HEK293 (cell line): ENCODE results near the gene PUM2.
A peak's percentile ranks its signal among the peaks of the same experiment; 100 is the strongest.

Experiments
- BCL11A ChIP-seq: fragments of 450-650 bp; formaldehyde crosslinking; IDR thresholded peaks from 2 replicates; pipeline ENCODE4 v1.5.1; 2016; ENCODE audit warnings: low read depth, missing biosample characterization, missing genetic modification characterization
- CTCF ChIP-seq: fragments of 450-650 bp; formaldehyde crosslinking; IDR thresholded peaks from 2 replicates; pipeline ENCODE4 v1.5.1; 2016; ENCODE audit warnings: missing biosample characterization, missing genetic modification characterization
- ELK4 ChIP-seq: IDR thresholded peaks from 2 replicates; pipeline ENCODE4 v1.6.1; 2011; ENCODE audit warnings: mild to moderate bottlenecking, low read depth, low read length, borderline replicate concordance
- HOXA7 ChIP-seq: sonication (generic); formaldehyde crosslinking; IDR thresholded peaks from 2 replicates; pipeline ENCODE4 v1.8.1; 2022; ENCODE audit warnings: missing genetic modification reagents, borderline replicate concordance
- KLF16 ChIP-seq: fragments of 450-650 bp; formaldehyde crosslinking; IDR thresholded peaks from 2 replicates; pipeline ENCODE4 v1.5.1; 2017; ENCODE audit warnings: missing biosample characterization, missing genetic modification characterization
- MEIS1 ChIP-seq: sonication (generic); formaldehyde crosslinking; IDR thresholded peaks from 2 replicates; pipeline ENCODE4 v1.8.1; 2022; ENCODE audit warnings: missing genetic modification reagents, mild to moderate bottlenecking, borderline replicate concordance
- REPIN1 ChIP-seq: fragments of 450-650 bp; formaldehyde crosslinking; IDR thresholded peaks from 2 replicates; pipeline ENCODE4 v1.5.1; 2017; ENCODE audit warnings: missing biosample characterization, missing genetic modification characterization, low read depth
- SETDB1 ChIP-seq: IDR thresholded peaks from one replicate; pipeline ENCODE4 v1.6.1; 2017; ENCODE audit warnings: mild to moderate bottlenecking, low read length, moderate library complexity, mixed read lengths; ENCODE audit not compliant: insufficient read length
- YY1 ChIP-seq: fragments of 450-650 bp; formaldehyde crosslinking; IDR thresholded peaks from 2 replicates; pipeline ENCODE4 v1.5.1; 2018; ENCODE audit warnings: missing biosample characterization, missing genetic modification characterization
- ZNF292 ChIP-seq: fragments of 450-650 bp; formaldehyde crosslinking; IDR thresholded peaks from 2 replicates; pipeline ENCODE4 v1.5.1; 2016; ENCODE audit warnings: low read depth, missing biosample characterization, missing genetic modification characterization, borderline replicate concordance
- ZNF510 ChIP-seq: fragments of 450-650 bp; formaldehyde crosslinking; IDR thresholded peaks from 2 replicates; pipeline ENCODE4 v1.5.1; 2018; ENCODE audit warnings: mild to moderate bottlenecking, missing genetic modification characterization, missing biosample characterization; ENCODE audit not compliant: insufficient replicate concordance
- ZNF747 ChIP-seq: fragments of 450-650 bp; formaldehyde crosslinking; IDR thresholded peaks from 2 replicates; pipeline ENCODE4 v1.5.1; 2016; ENCODE audit warnings: missing biosample characterization, missing genetic modification characterization
- ZNF768 ChIP-seq: fragments of 450-650 bp; formaldehyde crosslinking; IDR thresholded peaks from 2 replicates; pipeline ENCODE4 v1.5.1; 2018; ENCODE audit warnings: missing biosample characterization, mild to moderate bottlenecking, missing genetic modification characterization
- TF ChIP-seq, protein P1 (sequence below): fragments of 450-650 bp; formaldehyde crosslinking; IDR thresholded peaks from 2 replicates; pipeline ENCODE4 v1.5.1; 2016; ENCODE audit warnings: missing biosample characterization, missing genetic modification characterization

DNA sequence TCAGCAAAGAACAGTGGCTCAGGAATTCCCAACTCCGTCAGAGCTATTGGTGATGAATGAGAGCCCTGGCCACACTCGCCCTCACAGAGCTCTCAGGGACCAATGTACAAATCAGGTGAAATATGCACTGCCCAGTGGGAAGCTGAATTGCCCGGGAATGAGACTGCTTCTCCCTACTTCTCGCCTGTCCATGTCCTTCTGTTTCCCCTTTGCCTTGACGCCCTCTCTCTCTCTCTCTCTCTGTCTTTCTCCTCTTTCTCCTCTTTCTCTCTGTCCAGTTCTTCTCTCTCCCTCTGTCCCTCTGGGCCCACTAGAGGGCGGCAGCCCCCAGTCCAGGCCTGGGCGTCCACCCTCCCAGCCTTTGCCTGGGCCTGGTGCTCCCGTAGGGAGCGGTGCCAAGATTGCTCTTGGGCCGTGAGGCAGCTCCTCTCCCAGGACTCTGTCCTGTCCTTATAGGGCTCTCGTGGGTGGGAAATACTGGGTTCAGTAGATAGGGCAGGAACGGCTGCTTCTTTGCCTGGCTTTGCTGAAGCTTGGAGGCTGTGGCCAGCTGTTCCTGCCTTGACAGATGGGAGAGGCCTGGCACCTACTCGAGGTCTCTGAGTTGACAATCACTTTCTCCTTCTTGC lies 28.4 kb upstream of the PUM2 start:
- TF ChIP-seq ELK4 (no peak), ZNF510 (no peak), CTCF (tag by site-specific recombination) (peak; percentile 92), ZNF768 (tag by site-specific recombination) (no peak), ZNF292 (tag by site-specific recombination) (no peak), YY1 (tag by site-specific recombination) (no peak), MEIS1 (no peak), KLF16 (tag by site-specific recombination) (no peak), HOXA7 (CRISPR knock-in tag) (no peak), BCL11A (tag by site-specific recombination) (no peak), SETDB1 (no peak), REPIN1 (tag by site-specific recombination) (no peak), ZNF747 (tag by site-specific recombination) (no peak)
- TF ChIP-seq, protein P1, sequence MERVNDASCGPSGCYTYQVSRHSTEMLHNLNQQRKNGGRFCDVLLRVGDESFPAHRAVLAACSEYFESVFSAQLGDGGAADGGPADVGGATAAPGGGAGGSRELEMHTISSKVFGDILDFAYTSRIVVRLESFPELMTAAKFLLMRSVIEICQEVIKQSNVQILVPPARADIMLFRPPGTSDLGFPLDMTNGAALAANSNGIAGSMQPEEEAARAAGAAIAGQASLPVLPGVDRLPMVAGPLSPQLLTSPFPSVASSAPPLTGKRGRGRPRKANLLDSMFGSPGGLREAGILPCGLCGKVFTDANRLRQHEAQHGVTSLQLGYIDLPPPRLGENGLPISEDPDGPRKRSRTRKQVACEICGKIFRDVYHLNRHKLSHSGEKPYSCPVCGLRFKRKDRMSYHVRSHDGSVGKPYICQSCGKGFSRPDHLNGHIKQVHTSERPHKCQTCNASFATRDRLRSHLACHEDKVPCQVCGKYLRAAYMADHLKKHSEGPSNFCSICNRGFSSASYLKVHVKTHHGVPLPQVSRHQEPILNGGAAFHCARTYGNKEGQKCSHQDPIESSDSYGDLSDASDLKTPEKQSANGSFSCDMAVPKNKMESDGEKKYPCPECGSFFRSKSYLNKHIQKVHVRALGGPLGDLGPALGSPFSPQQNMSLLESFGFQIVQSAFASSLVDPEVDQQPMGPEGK (tag by site-specific recombination) = 0 out of 2 replicates have a peak, but pooled peaks have one; percentile 13
